Stomach (tissue), 4 donors: ENCODE data around the gene DLD.

Experiments
- CTCF ChIP-seq, 7 experiments: fragments of 450-650 bp in 4 of 7; fragments of 200-600 bp in 3 of 7; sonication (generic) in 3 of 7; IDR thresholded peaks; one replicate each; pipeline ENCODE4 v1.5.1; 2016 to 2019; ENCODE audit warnings: antibody characterized with exemption in 7 of 7, control low read depth in 2 of 7, mild to moderate bottlenecking in 1 of 7
- POLR2A ChIP-seq, 4 donors: fragments of 450-650 bp; IDR thresholded peaks; one replicate each; pipeline ENCODE4 v1.6.1; 2016; ENCODE audit warnings: antibody characterized with exemption in 4 of 4, control low read depth in 2 of 4, mild to moderate bottlenecking in 1 of 4, moderate library complexity in 1 of 4

GRCh38 chr7:107931740-107932515 lies 40.9 kb downstream of the DLD start:
- TF ChIP-seq POLR2A (IDR thresholded peaks at IDR 0.05), result no peak
- TF ChIP-seq CTCF (IDR thresholded peaks at IDR 0.05), result no peak
